ENCODE data around the gene POLN. TPM values are rescaled to one million over a fixed set of nuclear protein-coding genes. Genes with fewer than 3 reads are reported as not detected.

POLN gene
- total and polyA plus RNA-seq, 2 of the 4 experiments (the other 2 are of a cell fraction), result 0.63 to 0.72 TPM

DNA sequence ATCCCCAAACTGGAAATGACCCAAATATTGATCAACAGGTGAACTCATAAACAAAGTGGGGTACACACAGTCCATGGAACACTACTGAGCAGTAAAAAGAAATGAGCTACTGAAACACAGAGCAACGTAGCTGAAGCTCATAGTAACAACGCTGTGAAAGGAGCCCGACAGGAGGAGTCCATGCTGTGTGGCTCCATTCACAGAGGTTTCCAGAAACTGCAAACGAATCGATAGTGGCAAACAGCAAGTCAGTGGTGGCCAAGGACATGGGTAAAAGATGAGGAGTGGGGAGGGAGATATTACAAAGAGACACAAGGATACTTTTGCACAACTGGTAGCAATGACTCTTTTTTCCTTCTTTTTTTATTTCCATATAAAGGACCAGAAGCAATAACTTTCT lies 90.4 kb downstream of the POLN start:
- Histone ChIP-seq H3K27ac (ENCODE audit: insufficient read depth, low read length) (no peak overlapping the region), H4K5ac (ENCODE audit: low read depth, low read length) (no peak overlapping the region), H2AFZ (replicated peaks; ENCODE audit: low read length, poor library complexity) (no peak overlapping the region), H3K4me3 (ENCODE audit: insufficient read depth, low read depth, low read length) (no peak overlapping the region), H4K20me1 (ENCODE audit: insufficient read depth, low read length) (no peaks in the 10 kb centered on the region), H3K9me1 (ENCODE audit: insufficient read depth, low read length) (no peaks in the 10 kb centered on the region), H2BK120ac (ENCODE audit: low read depth, low read length) (no peak overlapping the region), H3K56ac (ENCODE audit: extremely low read depth, insufficient read depth, low read length) (no peak overlapping the region), H2BK5ac (ENCODE audit: low read depth, low read length, poor library complexity, severe bottlenecking) (no peak overlapping the region), H3K4me2 (ENCODE audit: low read depth, low read length) (no peak overlapping the region), H2AK5ac (ENCODE audit: low read depth, low read length) (no peak overlapping the region), H3K4me1 (ENCODE audit: control insufficient read depth, insufficient read depth, low read length) (no peaks in the 10 kb centered on the region), H3K14ac (replicated peaks; ENCODE audit: low read depth, low read length) (no peak overlapping the region), H2BK15ac (ENCODE audit: low read depth, low read length) (no peak overlapping the region), H3K79me1 (ENCODE audit: low read depth in 1 of 2, low read length in 2 of 2) (no peaks in the 10 kb centered on the region), H3K23ac (ENCODE audit: low read depth, low read length) (no peak overlapping the region), H3K4ac (ENCODE audit: low read depth, low read length) (no peak overlapping the region), H3K18ac (ENCODE audit: low read depth, low read length) (no peak overlapping the region), H2AK9ac (replicated peaks; ENCODE audit: low read depth, low read length, poor library complexity) (no peak overlapping the region), H3K9me3 (ENCODE audit: control insufficient read depth, insufficient read depth, low read length) (no peaks in the 10 kb centered on the region), H4K91ac (ENCODE audit: insufficient read depth, low read depth, low read length) (no peak overlapping the region), H3K27me3 (ENCODE audit: control insufficient read depth, insufficient read depth, low read length) (no peaks in the 10 kb centered on the region; the same call in 1 of the 2 replicates), H3K9ac (ENCODE audit: low read depth, low read length) (no peak overlapping the region), H4K8ac (ENCODE audit: low read depth in 2 of 2, low read length in 2 of 2) (no peak overlapping the region), H3K36me3 (ENCODE audit: control insufficient read depth, insufficient read depth, low read length) (no peaks in the 10 kb centered on the region), H2BK20ac (ENCODE audit: low read depth, low read length) (no peak overlapping the region)
- ChIA-PET CTCF (no interaction called here), POLR2A (ENCODE audit: unreplicated experiment) (no interaction called here)
- in situ Hi-C loops (cut with MboI; ENCODE audit: low sequenced_read_pairs), result no loop called here
- dilution Hi-C loops (cut with HindIII; ENCODE audit: low sequenced_read_pairs, unreplicated experiment), result no loop called here
- no TSS peak for BruUV-seq (replicated peaks)
- TF ChIP-seq, protein P1, sequence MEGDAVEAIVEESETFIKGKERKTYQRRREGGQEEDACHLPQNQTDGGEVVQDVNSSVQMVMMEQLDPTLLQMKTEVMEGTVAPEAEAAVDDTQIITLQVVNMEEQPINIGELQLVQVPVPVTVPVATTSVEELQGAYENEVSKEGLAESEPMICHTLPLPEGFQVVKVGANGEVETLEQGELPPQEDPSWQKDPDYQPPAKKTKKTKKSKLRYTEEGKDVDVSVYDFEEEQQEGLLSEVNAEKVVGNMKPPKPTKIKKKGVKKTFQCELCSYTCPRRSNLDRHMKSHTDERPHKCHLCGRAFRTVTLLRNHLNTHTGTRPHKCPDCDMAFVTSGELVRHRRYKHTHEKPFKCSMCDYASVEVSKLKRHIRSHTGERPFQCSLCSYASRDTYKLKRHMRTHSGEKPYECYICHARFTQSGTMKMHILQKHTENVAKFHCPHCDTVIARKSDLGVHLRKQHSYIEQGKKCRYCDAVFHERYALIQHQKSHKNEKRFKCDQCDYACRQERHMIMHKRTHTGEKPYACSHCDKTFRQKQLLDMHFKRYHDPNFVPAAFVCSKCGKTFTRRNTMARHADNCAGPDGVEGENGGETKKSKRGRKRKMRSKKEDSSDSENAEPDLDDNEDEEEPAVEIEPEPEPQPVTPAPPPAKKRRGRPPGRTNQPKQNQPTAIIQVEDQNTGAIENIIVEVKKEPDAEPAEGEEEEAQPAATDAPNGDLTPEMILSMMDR (conservative IDR thresholded peaks at IDR 0.05; ENCODE audit: low read depth, low read length), result no peak
- TF ChIP-seq USF2 (IDR thresholded peaks at IDR 0.05; ENCODE audit: low read depth, low read length) (no peak), RCOR1 (IDR thresholded peaks at IDR 0.05; ENCODE audit: insufficient replicate concordance, low read length) (no peak), MAFK (IDR thresholded peaks at IDR 0.05; ENCODE audit: low read depth, low read length) (no peak), MXI1 (IDR thresholded peaks at IDR 0.05; ENCODE audit: borderline replicate concordance, low read depth, low read length) (no peak), CHD1 (IDR thresholded peaks at IDR 0.05; ENCODE audit: low read depth, low read length) (no peak), CEBPB (IDR thresholded peaks at IDR 0.05; ENCODE audit: low read depth, low read length) (no peak), BHLHE40 (IDR thresholded peaks at IDR 0.05; ENCODE audit: low read depth, low read length) (no peak), MAZ (IDR thresholded peaks at IDR 0.05; ENCODE audit: borderline replicate concordance, low read depth, low read length) (no peak), NFE2L2 (IDR thresholded peaks at IDR 0.05; ENCODE audit: low read depth, low read length) (no peak), FOS (IDR thresholded peaks at IDR 0.05; ENCODE audit: low read depth, low read length) (no peak)
- 78% methylated on average over 4 of the region's 5 CpGs; no CpG with 5 or more reads in 1 of the 2 experiments for WGBS, 2 experiments (ENCODE audit: extremely low coverage in 2 of 2, insufficient read length in 1 of 2)
- DNase-seq (no peak), ATAC-seq (ENCODE audit: low read depth) (no peak)
- intact Hi-C loops (cut with micrococcal nuclease), result no loop called here

Data from IMR-90 (cell line).